Neutrophil (primary cell): ENCODE measurements around the gene DCTN2.
"Not testable (repeated sequence)": the region's sequence is repeated elsewhere in the genome, so short reads cannot be mapped to it uniquely, and the experiment has no call there.

Experiments
- H3K27ac ChIP-seq: fragments of 200-600 bp; sonication (generic); 2 replicates; pipeline ENCODE4 v1.5.1; 2016; ENCODE audit warnings: mild to moderate bottlenecking, moderate library complexity
- H3K27me3 ChIP-seq: fragments of 200-600 bp; sonication (generic); 2 replicates; pipeline ENCODE4 v1.6.0; 2016; ENCODE audit warnings: mild to moderate bottlenecking
- H3K36me3 ChIP-seq: fragments of 200-600 bp; sonication (generic); 2 replicates; pipeline ENCODE4 v1.5.1; 2017
- H3K4me1 ChIP-seq, 2 experiments: fragments of 200-600 bp in 1 of 2; sonication (generic) in 1 of 2; 1 replicate in 1 of 2; 2 replicates in 1 of 2; pipeline versions ENCODE4 v1.5.1 to v1.6.1; 2013 to 2016; ENCODE audit warnings: low read depth in 1 of 2, low read length in 1 of 2, mild to moderate bottlenecking in 1 of 2, moderate library complexity in 1 of 2; ENCODE audit not compliant: control insufficient read depth in 1 of 2, insufficient read depth in 1 of 2
- H3K4me3 ChIP-seq, 2 experiments: fragments of 200-600 bp in 1 of 2; sonication (generic) in 1 of 2; 1 replicate in 1 of 2; 2 replicates in 1 of 2; pipeline ENCODE4 v1.5.1; 2013 to 2016; ENCODE audit warnings: low read depth in 1 of 2, low read length in 1 of 2, mild to moderate bottlenecking in 1 of 2, moderate library complexity in 1 of 2
- H3K9me3 ChIP-seq: fragments of 200-600 bp; sonication (generic); 2 replicates; pipeline ENCODE4 v1.5.1; 2016
- CTCF ChIP-seq: fragments of 200-600 bp; sonication (generic); IDR thresholded peaks from 2 replicates; pipeline ENCODE4 v1.5.1; 2016; ENCODE audit warnings: antibody characterized with exemption

DCTN2 gene

DNA sequence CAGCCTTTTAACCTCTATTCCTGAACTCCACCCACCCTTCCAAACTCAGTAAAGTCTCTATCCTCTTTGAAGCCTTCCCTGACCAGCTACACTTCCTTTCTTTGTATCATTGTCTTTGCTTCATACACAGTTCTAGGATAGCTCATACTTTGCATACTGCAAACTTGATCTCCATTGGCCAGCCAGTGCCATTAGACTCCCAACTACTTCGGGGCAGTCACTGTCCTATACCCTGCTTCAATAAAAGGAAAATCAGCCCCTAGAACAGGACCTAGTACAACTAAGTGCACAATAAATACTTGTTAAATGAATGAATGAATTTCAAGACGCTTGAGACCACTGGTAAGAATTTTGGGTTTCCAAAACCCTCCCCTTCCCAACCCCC lies 43.5 kb upstream of the DCTN2 start:
- Histone ChIP-seq H3K27me3 (peaks cover 40% of the 10 kb centered on the region), H3K27ac (peak overlapping the region; percentile 76), H3K4me3 (peak overlapping the region; percentile 76 to 91), H3K4me1 (peaks cover 14 to 16% of the 10 kb centered on the region in 2 experiments), H3K9me3 (no peaks in the 10 kb centered on the region), H3K36me3 (peaks cover 17% of the 10 kb centered on the region)
- TF ChIP-seq CTCF: no peak

DNA sequence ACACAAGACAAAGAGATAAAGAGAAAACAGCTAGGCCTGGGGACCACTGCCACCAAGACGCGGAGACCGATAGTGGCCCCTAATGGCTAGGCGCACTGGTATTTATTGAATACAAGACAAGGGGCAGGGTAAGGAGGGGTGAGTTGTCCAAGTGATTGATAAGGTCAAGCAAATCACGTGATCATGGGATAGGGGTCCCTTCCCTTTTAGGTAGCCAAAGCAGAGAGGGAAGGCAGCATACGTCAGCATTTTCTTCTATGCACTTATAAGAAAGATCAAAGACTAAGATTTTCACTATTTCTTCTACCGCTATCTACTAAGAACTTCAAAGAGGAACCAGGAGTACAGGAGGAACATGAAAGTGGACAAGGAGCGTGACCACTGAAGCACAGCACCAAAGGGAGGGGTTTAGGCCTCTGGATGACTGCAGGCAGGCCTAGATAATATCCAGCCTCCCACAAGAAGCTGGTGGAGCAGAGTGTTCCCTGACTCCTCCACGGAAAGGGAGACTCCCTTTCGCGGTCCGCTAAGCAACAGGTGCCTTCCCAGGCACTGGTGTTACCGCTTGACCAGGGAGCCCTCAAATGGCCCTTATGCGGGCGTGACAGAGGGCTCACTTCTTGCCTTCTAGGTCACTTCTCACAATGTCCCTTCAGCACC lies 42.1 kb upstream of the DCTN2 start:
- H3K4me3 ChIP-seq, H3K36me3 ChIP-seq, H3K27ac ChIP-seq, H3K9me3 ChIP-seq: not testable (repeated sequence)
- Histone ChIP-seq H3K27me3 (peaks cover 43% of the 10 kb centered on the region), H3K4me1 (peaks cover 23 to 26% of the 10 kb centered on the region in 2 experiments)

DNA sequence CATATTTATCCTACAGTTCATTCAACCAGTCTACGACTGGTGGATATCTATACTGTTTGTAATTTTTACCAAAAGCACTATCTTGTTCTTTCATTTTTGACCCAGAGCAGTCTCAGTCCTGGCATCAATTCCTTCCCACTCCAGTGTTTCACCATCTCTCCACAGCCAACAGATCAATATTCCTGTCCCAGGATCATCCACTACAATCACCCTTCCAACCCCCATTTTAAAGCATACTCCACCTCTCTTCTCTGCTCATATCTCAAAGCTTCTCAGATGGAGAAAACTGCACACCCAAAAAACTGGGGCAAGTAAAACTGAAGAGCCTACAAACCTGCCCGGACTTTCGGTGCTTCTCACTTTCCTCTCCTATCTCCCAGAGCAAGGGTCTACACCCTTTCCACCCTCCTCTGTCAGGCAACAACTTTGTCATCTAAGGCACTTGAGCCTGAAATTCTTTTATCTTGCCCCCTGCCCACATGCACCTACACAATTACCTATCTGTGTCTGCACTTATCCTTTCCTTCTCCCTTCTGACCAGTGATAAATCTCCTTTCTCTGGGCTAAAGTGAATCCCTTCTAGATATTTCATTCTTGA lies 39.9 kb upstream of the DCTN2 start:
- TF ChIP-seq CTCF: no peak
- H3K27me3 ChIP-seq: peaks cover 54% of the 10 kb centered on the region
- no peaks in the 10 kb centered on the region for H3K9me3 ChIP-seq
- no peak overlapping the region for H3K27ac ChIP-seq
- H3K36me3 ChIP-seq: no peaks in the 10 kb centered on the region
- no peak overlapping the region for H3K4me3 ChIP-seq
- H3K4me1 ChIP-seq: peaks cover 19 to 26% of the 10 kb centered on the region in 2 experiments

DNA sequence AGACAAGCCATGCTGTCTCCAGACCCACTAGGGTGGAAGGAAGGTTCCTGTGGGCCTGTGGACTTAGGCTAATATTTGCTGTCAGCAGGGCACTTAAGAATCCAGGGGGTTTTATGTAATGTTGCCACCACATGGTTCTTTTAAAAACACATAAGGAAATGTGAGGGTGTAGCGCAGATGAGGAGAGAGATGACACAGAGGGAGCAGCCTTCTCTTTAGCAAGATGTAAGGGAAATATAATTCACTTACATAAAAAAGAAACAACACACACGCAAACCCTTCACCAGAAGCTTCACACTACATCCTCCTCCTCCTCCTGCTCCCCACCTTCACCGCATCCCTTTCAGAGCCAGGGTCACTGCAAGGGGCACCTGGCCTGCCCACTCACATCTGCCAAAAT lies 39.1 kb upstream of the DCTN2 start:
- Histone ChIP-seq H3K27me3 (peaks cover 55% of the 10 kb centered on the region), H3K27ac (no peak overlapping the region), H3K4me1 (peaks cover 14 to 21% of the 10 kb centered on the region in 2 experiments), H3K9me3 (no peaks in the 10 kb centered on the region), H3K4me3 (no peak overlapping the region), H3K36me3 (no peaks in the 10 kb centered on the region)
- no peak for TF ChIP-seq CTCF

GRCh38 chr12:57585156-57585555 lies 38.2 kb upstream of the DCTN2 start:
- no peaks in the 10 kb centered on the region for H3K36me3 ChIP-seq
- no peaks in the 10 kb centered on the region for H3K9me3 ChIP-seq
- peaks cover 8 to 15% of the 10 kb centered on the region in 2 experiments for H3K4me1 ChIP-seq
- H3K27ac ChIP-seq: no peak overlapping the region
- peaks cover 55% of the 10 kb centered on the region for H3K27me3 ChIP-seq
- H3K4me3 ChIP-seq: no peak overlapping the region
- TF ChIP-seq CTCF: no peak

DNA sequence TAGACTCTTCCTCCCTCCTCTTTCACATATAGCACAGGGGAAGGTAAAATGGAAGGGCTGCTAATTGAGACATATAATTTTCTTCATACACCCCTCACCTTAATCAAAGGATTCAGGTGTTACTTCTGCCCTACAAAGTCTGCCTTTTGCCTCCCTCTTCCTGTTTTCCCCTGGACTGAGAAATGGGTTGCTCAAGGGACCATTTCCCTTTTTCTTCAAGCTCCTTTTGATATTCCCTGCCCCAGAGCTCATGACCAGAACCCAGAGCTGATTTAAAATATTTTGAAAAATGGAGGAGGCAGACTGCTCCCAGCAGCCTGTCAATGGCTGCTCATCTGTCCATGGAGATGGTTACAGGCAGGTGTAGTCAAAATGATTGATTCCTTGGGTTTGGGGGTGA lies 37.7 kb upstream of the DCTN2 start:
- Histone ChIP-seq H3K4me3 (no peak overlapping the region), H3K9me3 (no peaks in the 10 kb centered on the region), H3K36me3 (no peaks in the 10 kb centered on the region), H3K27me3 (peaks cover 55% of the 10 kb centered on the region), H3K27ac (peak overlapping the region; percentile 30), H3K4me1 (peaks cover 8 to 15% of the 10 kb centered on the region in 2 experiments)
- TF ChIP-seq CTCF: no peak
